ENCODE results near the gene LRRK2.

DNA sequence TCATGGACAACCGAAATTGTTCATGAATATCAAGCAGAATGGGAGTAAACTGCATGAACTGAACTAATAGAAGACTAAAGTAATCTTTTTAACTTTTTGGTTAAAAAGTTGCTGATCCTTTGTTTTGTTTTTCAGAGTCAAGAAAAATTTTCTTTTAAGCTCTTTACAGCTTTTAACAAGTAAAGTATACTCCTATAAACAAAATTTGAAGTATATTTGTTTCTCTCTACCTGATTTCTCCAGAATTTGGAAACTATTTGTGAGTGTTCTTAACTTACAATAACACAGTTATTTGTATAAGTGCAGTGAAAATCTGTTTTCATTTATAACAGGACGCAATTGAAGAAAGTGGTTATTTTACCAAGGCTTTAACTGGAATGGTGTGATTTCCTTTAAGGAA is 12.2 kb upstream of the LRRK2 start:
- no peak for TF ChIP-seq TOX (CRISPR knock-in tag; IDR thresholded peaks at IDR 0.05; ENCODE audit: borderline replicate concordance)
- TF ChIP-seq, protein P1, sequence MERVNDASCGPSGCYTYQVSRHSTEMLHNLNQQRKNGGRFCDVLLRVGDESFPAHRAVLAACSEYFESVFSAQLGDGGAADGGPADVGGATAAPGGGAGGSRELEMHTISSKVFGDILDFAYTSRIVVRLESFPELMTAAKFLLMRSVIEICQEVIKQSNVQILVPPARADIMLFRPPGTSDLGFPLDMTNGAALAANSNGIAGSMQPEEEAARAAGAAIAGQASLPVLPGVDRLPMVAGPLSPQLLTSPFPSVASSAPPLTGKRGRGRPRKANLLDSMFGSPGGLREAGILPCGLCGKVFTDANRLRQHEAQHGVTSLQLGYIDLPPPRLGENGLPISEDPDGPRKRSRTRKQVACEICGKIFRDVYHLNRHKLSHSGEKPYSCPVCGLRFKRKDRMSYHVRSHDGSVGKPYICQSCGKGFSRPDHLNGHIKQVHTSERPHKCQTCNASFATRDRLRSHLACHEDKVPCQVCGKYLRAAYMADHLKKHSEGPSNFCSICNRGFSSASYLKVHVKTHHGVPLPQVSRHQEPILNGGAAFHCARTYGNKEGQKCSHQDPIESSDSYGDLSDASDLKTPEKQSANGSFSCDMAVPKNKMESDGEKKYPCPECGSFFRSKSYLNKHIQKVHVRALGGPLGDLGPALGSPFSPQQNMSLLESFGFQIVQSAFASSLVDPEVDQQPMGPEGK (CRISPR knock-in tag; IDR thresholded peaks at IDR 0.05; ENCODE audit: borderline replicate concordance) = no peak
- no peak for TF ChIP-seq ESRRG (CRISPR knock-in tag; IDR thresholded peaks at IDR 0.05)
- no peak for TF ChIP-seq ZFP3 (CRISPR knock-in tag; IDR thresholded peaks at IDR 0.05)
- TF ChIP-seq ZC3H10 (CRISPR knock-in tag; IDR thresholded peaks at IDR 0.05) = no peak
- TF ChIP-seq, protein P2, sequence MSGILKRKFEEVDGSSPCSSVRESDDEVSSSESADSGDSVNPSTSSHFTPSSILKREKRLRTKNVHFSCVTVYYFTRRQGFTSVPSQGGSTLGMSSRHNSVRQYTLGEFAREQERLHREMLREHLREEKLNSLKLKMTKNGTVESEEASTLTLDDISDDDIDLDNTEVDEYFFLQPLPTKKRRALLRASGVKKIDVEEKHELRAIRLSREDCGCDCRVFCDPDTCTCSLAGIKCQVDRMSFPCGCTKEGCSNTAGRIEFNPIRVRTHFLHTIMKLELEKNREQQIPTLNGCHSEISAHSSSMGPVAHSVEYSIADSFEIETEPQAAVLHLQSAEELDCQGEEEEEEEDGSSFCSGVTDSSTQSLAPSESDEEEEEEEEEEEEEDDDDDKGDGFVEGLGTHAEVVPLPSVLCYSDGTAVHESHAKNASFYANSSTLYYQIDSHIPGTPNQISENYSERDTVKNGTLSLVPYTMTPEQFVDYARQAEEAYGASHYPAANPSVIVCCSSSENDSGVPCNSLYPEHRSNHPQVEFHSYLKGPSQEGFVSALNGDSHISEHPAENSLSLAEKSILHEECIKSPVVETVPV (CRISPR knock-in tag; IDR thresholded peaks at IDR 0.05) = no peak
- no peak for TF ChIP-seq ARNTL (CRISPR knock-in tag; IDR thresholded peaks at IDR 0.05; ENCODE audit: borderline replicate concordance, low read depth)
- TF ChIP-seq OSR1 (CRISPR knock-in tag; IDR thresholded peaks at IDR 0.05) = no peak
- TF ChIP-seq ISL1 (CRISPR knock-in tag; IDR thresholded peaks at IDR 0.05) = no peak
- TF ChIP-seq ZNF70 (CRISPR knock-in tag; IDR thresholded peaks at IDR 0.05) = no peak
- TF ChIP-seq TCF4 (CRISPR knock-in tag; IDR thresholded peaks at IDR 0.05; ENCODE audit: borderline replicate concordance) = no peak
- TF ChIP-seq RARB (CRISPR knock-in tag; IDR thresholded peaks at IDR 0.05) = no peak
- TF ChIP-seq ZNF565 (CRISPR knock-in tag; conservative IDR thresholded peaks at IDR 0.05; ENCODE audit: low read depth) = no peak
- no peak for TF ChIP-seq BACH2 (CRISPR knock-in tag; IDR thresholded peaks at IDR 0.05; ENCODE audit: borderline replicate concordance)
